ENCODE data around the gene FZD4. TPM values are rescaled to one million over a fixed set of nuclear protein-coding genes. Genes with fewer than 3 reads are reported as not detected.
"Not testable (repeated sequence)": the region's sequence is repeated elsewhere in the genome, so short reads cannot be mapped to it uniquely, and the experiment has no call there.

The FZD4 gene
- total RNA-seq, 1 experiment from 2014 or later = 1.8 TPM

- Histone ChIP-seq H3K27ac (ENCODE audit: low read length) (no peak overlapping the region), H3K9ac (ENCODE audit: low read length) (no peak overlapping the region), H3K27me3 (ENCODE audit: low read length) (no peaks in the 10 kb centered on the region), H3K4me2 (ENCODE audit: low read depth, low read length, poor library complexity, severe bottlenecking) (no peak overlapping the region), H3K4me1 (ENCODE audit: low read length) (no peaks in the 10 kb centered on the region), H3K36me3 (ENCODE audit: insufficient read depth, low read length) (no peaks in the 10 kb centered on the region), H3K79me2 (ENCODE audit: low read length) (no peaks in the 10 kb centered on the region), H2AFZ (ENCODE audit: low read length) (no peak overlapping the region), H3K9me2 (replicated peaks; ENCODE audit: insufficient read depth, low read length) (no peaks in the 10 kb centered on the region), H4K20me1 (ENCODE audit: insufficient read depth, low read depth, low read length) (no peaks in the 10 kb centered on the region), H3K9me3 (ENCODE audit: low read length) (no peaks in the 10 kb centered on the region), H3K4me3 (ENCODE audit: low read length) (no peak overlapping the region)
- DNase-seq = no peak
Measured at GRCh38 chr11:86980086-86980796, 25.0 kb upstream of the FZD4 start.

DNA sequence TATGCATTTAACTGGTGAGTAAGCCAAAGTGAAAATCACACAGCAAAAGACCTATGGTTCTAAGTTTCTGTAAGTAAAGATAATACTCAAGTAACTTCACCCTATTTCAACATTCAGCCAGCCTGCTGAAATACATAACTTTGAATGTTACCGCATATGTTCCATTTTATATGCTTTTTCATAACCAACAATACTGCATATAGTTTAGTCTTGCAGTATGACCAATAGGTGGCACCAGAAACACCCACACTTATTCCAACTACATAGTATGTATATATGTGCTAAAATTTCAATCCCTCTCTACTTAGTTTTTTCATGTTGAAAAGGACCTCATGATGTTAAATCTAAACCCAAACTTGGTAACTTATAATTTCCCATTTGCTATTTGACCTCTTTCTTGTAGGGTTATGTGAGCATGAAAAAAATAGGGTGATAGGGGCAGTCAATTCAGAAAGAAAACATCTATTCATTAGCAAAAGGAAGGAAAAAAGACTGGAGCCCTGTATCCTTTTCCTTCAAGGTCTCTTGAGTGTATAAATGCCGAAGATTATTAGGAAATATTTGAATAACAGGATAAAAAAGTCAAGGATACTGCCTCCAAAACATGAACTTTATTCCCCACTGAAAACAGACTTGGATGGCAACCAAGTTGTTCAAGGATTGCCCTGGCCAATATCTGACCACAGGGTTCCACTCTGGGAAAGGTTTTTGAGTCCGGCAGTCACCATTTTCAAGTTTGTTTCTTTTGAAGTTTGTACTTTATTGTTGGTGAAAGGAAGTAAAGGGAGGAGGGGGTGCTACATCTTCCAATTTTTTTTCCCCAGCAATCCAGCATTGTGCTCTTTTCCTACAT lies 23.8 kb upstream of the FZD4 start:
- H3K9ac ChIP-seq (ENCODE audit: low read length) = no peak overlapping the region
- H3K27ac ChIP-seq (ENCODE audit: low read length) = no peak overlapping the region
- no peaks in the 10 kb centered on the region for H4K20me1 ChIP-seq (ENCODE audit: insufficient read depth, low read depth, low read length)
- H3K79me2 ChIP-seq (ENCODE audit: low read length) = no peaks in the 10 kb centered on the region
- no peaks in the 10 kb centered on the region for H3K9me2 ChIP-seq (replicated peaks; ENCODE audit: insufficient read depth, low read length)
- H3K27me3 ChIP-seq (ENCODE audit: low read length) = no peaks in the 10 kb centered on the region
- H3K36me3 ChIP-seq (ENCODE audit: insufficient read depth, low read length) = no peaks in the 10 kb centered on the region
- no peak overlapping the region for H3K4me2 ChIP-seq (ENCODE audit: low read depth, low read length, poor library complexity, severe bottlenecking)
- no peaks in the 10 kb centered on the region for H3K4me1 ChIP-seq (ENCODE audit: low read length)
- no peak overlapping the region for H3K4me3 ChIP-seq (ENCODE audit: low read length)
- H3K9me3 ChIP-seq (ENCODE audit: low read length) = peaks cover 8% of the 10 kb centered on the region
- no peak overlapping the region for H2AFZ ChIP-seq (ENCODE audit: low read length)
- peak; percentile 90 for DNase-seq

DNA sequence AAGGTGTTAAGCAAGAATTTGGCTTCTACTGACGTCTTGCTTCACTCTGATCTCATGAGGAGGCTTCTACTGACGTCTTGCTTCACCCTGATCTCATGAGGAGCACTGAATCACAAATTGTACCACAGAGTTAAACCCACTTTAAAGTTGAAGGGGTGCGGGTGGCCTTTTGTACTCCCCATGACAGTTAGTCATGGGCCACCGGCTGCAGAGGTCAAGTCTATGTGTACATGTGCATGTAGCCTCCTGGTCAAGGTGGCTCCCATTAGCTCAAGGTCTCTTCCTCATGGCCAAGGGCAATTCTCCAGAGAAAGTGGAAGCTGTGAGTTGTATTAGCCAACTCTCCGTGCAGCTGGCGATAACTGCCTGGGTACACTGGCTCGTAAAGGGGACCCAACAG lies 23.1 kb upstream of the FZD4 start:
- no peak overlapping the region for H3K4me2 ChIP-seq (ENCODE audit: low read depth, low read length, poor library complexity, severe bottlenecking)
- H2AFZ ChIP-seq (ENCODE audit: low read length) = no peak overlapping the region
- DNase-seq = no peak

DNA sequence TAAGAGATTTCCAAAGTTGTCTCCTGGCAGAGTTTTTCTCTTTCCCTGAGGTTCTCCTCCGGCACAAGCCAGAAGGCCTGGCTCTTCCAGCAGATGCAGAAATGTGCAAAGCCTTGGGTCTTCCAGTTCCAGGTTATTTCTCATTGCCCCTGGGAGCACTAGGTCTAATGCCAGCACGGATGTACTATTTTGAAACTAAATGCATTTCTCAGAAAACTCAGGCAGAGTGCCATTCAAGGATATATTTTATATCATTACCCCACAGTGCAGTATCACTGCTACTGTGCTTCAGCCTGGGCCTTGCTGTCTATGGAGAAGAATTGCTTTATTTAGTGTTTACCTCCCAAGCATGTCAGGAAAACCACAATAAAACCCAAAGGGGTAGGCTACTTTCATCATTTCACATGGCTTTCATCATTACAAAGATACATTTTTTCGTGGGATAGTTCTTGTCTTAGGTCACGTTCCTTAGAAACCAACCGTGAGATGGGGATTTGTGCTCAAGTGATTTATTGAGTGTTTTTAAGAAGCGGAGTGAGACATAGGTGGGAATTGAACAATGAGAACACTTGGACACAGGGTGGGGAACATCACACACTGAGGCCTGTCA lies 22.4 kb upstream of the FZD4 start:
- no peak for DNase-seq
- Histone ChIP-seq H3K79me2 (ENCODE audit: low read length) (no peaks in the 10 kb centered on the region), H2AFZ (ENCODE audit: low read length) (no peak overlapping the region), H3K36me3 (ENCODE audit: insufficient read depth, low read length) (0 out of 2 replicates have a peak, but pooled peaks cover 4% of the 10 kb centered on the region), H3K9me3 (ENCODE audit: low read length) (peaks cover 22% of the 10 kb centered on the region), H3K9ac (ENCODE audit: low read length) (no peak overlapping the region), H3K27ac (ENCODE audit: low read length) (no peak overlapping the region), H3K4me2 (ENCODE audit: low read depth, low read length, poor library complexity, severe bottlenecking) (no peak overlapping the region), H3K27me3 (ENCODE audit: low read length) (no peaks in the 10 kb centered on the region), H3K4me3 (ENCODE audit: low read length) (no peak overlapping the region), H3K9me2 (replicated peaks; ENCODE audit: insufficient read depth, low read length) (no peaks in the 10 kb centered on the region), H4K20me1 (ENCODE audit: insufficient read depth, low read depth, low read length) (no peaks in the 10 kb centered on the region), H3K4me1 (ENCODE audit: low read length) (no peaks in the 10 kb centered on the region)

More for the DNA sequence above, 23.1 kb upstream of the FZD4 start:
- H3K27ac ChIP-seq (ENCODE audit: low read length) = no peak overlapping the region
- no peaks in the 10 kb centered on the region for H3K27me3 ChIP-seq (ENCODE audit: low read length)
- H3K4me3 ChIP-seq (ENCODE audit: low read length) = no peak overlapping the region
- no peaks in the 10 kb centered on the region for H3K4me1 ChIP-seq (ENCODE audit: low read length)
- no peak overlapping the region for H3K9ac ChIP-seq (ENCODE audit: low read length)
- H3K9me3 ChIP-seq (ENCODE audit: low read length) = peaks cover 15% of the 10 kb centered on the region
- H3K36me3 ChIP-seq (ENCODE audit: insufficient read depth, low read length) = 0 out of 2 replicates have a peak, but pooled peaks cover 4% of the 10 kb centered on the region
- H3K79me2 ChIP-seq (ENCODE audit: low read length) = no peaks in the 10 kb centered on the region
- no peaks in the 10 kb centered on the region for H3K9me2 ChIP-seq (replicated peaks; ENCODE audit: insufficient read depth, low read length)
- H4K20me1 ChIP-seq (ENCODE audit: insufficient read depth, low read depth, low read length) = no peaks in the 10 kb centered on the region

DNA sequence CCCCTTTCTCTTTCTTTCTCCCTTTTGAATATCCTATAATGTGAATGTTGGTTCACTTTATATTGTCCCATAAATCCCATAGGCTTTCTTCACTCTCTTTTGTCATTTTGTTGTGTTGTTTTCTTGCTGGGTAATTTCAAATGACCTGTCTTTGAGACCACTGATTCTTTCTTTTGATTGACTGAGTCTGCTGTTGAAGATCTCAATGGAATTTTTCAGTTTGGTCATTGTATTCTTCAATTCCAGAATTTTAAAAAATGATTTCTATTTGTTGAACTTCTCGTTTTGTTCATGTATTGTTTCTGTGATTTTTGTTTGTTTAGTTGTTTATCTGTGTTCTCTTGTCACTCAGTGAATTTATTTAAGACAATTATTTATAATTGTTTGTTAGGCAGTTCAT lies 17.5 kb upstream of the FZD4 start:
- no peaks in the 10 kb centered on the region for H3K9me2 ChIP-seq (replicated peaks; ENCODE audit: insufficient read depth, low read length)

GRCh38 chr11:86969258-86969657 lies 14.1 kb upstream of the FZD4 start:
- H3K27ac ChIP-seq (ENCODE audit: low read length) = no peak overlapping the region
- no peaks in the 10 kb centered on the region for H3K79me2 ChIP-seq (ENCODE audit: low read length)
- H3K9ac ChIP-seq (ENCODE audit: low read length) = no peak overlapping the region
- no peak overlapping the region for H2AFZ ChIP-seq (ENCODE audit: low read length)
- no peak overlapping the region for H3K4me2 ChIP-seq (ENCODE audit: low read depth, low read length, poor library complexity, severe bottlenecking)
- H3K36me3 ChIP-seq (ENCODE audit: insufficient read depth, low read length) = 0 out of 2 replicates have a peak, but pooled peaks cover 4% of the 10 kb centered on the region
- H3K4me1 ChIP-seq (ENCODE audit: low read length) = no peaks in the 10 kb centered on the region
- DNase-seq = no peak
- no peaks in the 10 kb centered on the region for H4K20me1 ChIP-seq (ENCODE audit: insufficient read depth, low read depth, low read length)
- H3K9me3 ChIP-seq (ENCODE audit: low read length) = peaks cover 18% of the 10 kb centered on the region
- H3K9me2 ChIP-seq (replicated peaks; ENCODE audit: insufficient read depth, low read length) = no peaks in the 10 kb centered on the region
- no peaks in the 10 kb centered on the region; the same call in 1 of the 2 replicates for H3K27me3 ChIP-seq (ENCODE audit: low read length)
- H3K4me3 ChIP-seq (ENCODE audit: low read length) = no peak overlapping the region

More for the DNA sequence above, 17.5 kb upstream of the FZD4 start:
- Histone ChIP-seq H3K4me2 (ENCODE audit: low read depth, low read length, poor library complexity, severe bottlenecking) (no peak overlapping the region), H3K9ac (ENCODE audit: low read length) (no peak overlapping the region), H3K36me3 (ENCODE audit: insufficient read depth, low read length) (0 out of 2 replicates have a peak, but pooled peaks cover 4% of the 10 kb centered on the region), H3K27ac (ENCODE audit: low read length) (no peak overlapping the region), H3K27me3 (ENCODE audit: low read length) (no peaks in the 10 kb centered on the region; the same call in 1 of the 2 replicates), H3K4me3 (ENCODE audit: low read length) (no peak overlapping the region), H3K79me2 (ENCODE audit: low read length) (no peaks in the 10 kb centered on the region), H4K20me1 (ENCODE audit: insufficient read depth, low read depth, low read length) (no peaks in the 10 kb centered on the region), H3K9me3 (ENCODE audit: low read length) (peaks cover 23% of the 10 kb centered on the region), H3K4me1 (ENCODE audit: low read length) (no peaks in the 10 kb centered on the region), H2AFZ (ENCODE audit: low read length) (no peak overlapping the region)
- no peak for DNase-seq

DNA sequence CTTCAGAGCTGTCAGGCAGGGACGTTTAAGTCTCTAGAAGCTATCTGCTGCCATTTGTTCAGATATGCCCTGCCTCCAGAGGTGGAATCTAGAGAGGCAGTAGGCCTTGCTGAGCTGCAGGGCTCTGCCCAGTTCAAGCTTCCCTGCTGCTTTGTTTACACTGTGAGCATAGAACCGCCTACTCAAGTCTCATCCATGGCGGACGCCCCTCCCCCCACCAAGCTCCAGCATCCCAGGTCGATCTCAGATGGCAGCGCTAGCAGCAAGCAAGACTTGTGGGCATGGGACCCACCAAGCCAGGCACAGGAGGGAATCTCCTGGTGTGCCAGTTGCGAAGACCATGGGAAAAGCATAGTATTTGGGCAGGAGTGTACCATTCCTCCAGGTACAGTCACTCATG lies 12.4 kb upstream of the FZD4 start:
- not testable (repeated sequence) for H3K36me3 ChIP-seq (ENCODE audit: insufficient read depth, low read length)

More for the DNA sequence above, 12.4 kb upstream of the FZD4 start:
- not testable (repeated sequence) for H3K9me2 ChIP-seq (replicated peaks; ENCODE audit: insufficient read depth, low read length); H3K27me3 ChIP-seq (ENCODE audit: low read length); DNase-seq; H3K4me2 ChIP-seq (ENCODE audit: low read depth, low read length, poor library complexity, severe bottlenecking); H3K4me1 ChIP-seq (ENCODE audit: low read length); H4K20me1 ChIP-seq (ENCODE audit: insufficient read depth, low read depth, low read length); H3K9ac ChIP-seq (ENCODE audit: low read length); H3K4me3 ChIP-seq (ENCODE audit: low read length); H3K9me3 ChIP-seq (ENCODE audit: low read length); H2AFZ ChIP-seq (ENCODE audit: low read length); H3K79me2 ChIP-seq (ENCODE audit: low read length); H3K27ac ChIP-seq (ENCODE audit: low read length)

All from Karpas-422 (cell line).